Raji (cell line): Measurements from ENCODE around the gene ADGRV1.

Experiments
- POLR2A ChIP-seq: IDR thresholded peaks from 2 replicates; pipeline ENCODE4 v1.6.1; 2011; ENCODE audit warnings: low read depth, low read length, control low read depth; ENCODE audit not compliant: insufficient read depth

ADGRV1 gene

GRCh38 chr5:91016322-91016721 lies 457.7 kb downstream of the ADGRV1 start:
- no peak for TF ChIP-seq POLR2A

- no peak for TF ChIP-seq POLR2A
These were observed 458.5 kb downstream of the ADGRV1 start for GRCh38 chr5:91016954-91017700.

GRCh38 chr5:91018200-91018599 lies 459.6 kb downstream of the ADGRV1 start:
- TF ChIP-seq POLR2A, result no peak

GRCh38 chr5:91018712-91019371 lies 460.2 kb downstream of the ADGRV1 start:
- no peak for TF ChIP-seq POLR2A

GRCh38 chr5:91020065-91020800 lies 461.6 kb downstream of the ADGRV1 start:
- no peak for TF ChIP-seq POLR2A

- TF ChIP-seq POLR2A, result no peak
These were observed 463.9 kb downstream of the ADGRV1 start for GRCh38 chr5:91022518-91022917.

- TF ChIP-seq POLR2A, result no peak
These were observed 465.6 kb downstream of the ADGRV1 start for GRCh38 chr5:91024206-91024605.

- no peak for TF ChIP-seq POLR2A
These were observed 466.1 kb downstream of the ADGRV1 start for GRCh38 chr5:91024727-91025126.

GRCh38 chr5:91025449-91025848 lies 466.9 kb downstream of the ADGRV1 start:
- no peak for TF ChIP-seq POLR2A

- no peak for TF ChIP-seq POLR2A
These were observed 467.4 kb downstream of the ADGRV1 start for GRCh38 chr5:91025956-91026355.

GRCh38 chr5:91026466-91026865 lies 467.9 kb downstream of the ADGRV1 start:
- no peak for TF ChIP-seq POLR2A

- TF ChIP-seq POLR2A, result no peak
These were observed 469.0 kb downstream of the ADGRV1 start for GRCh38 chr5:91027405-91028139.

- no peak for TF ChIP-seq POLR2A
These were observed 469.9 kb downstream of the ADGRV1 start for GRCh38 chr5:91028499-91028956.

GRCh38 chr5:91030521-91031401 lies 472.2 kb downstream of the ADGRV1 start:
- TF ChIP-seq POLR2A, result no peak

GRCh38 chr5:91031402-91031752 lies 472.8 kb downstream of the ADGRV1 start:
- TF ChIP-seq POLR2A, result no peak

GRCh38 chr5:91032125-91032524 lies 473.5 kb downstream of the ADGRV1 start:
- no peak for TF ChIP-seq POLR2A
